GM12875 (cell line): ENCODE measurements around the gene ZFHX3.

Experiments
- H3K4me3 ChIP-seq: one replicate; pipeline ENCODE4 v1.5.1; 2011; ENCODE audit warnings: low read depth, low read length, control low read depth
- TF ChIP-seq, protein P1 (sequence below): IDR thresholded peaks from 2 replicates; pipeline ENCODE4 v1.5.1; 2011; ENCODE audit warnings: low read depth, mild to moderate bottlenecking, control low read depth, inconsistent platforms, low read length, moderate library complexity, borderline replicate concordance; ENCODE audit not compliant: insufficient read depth

The ZFHX3 gene

DNA sequence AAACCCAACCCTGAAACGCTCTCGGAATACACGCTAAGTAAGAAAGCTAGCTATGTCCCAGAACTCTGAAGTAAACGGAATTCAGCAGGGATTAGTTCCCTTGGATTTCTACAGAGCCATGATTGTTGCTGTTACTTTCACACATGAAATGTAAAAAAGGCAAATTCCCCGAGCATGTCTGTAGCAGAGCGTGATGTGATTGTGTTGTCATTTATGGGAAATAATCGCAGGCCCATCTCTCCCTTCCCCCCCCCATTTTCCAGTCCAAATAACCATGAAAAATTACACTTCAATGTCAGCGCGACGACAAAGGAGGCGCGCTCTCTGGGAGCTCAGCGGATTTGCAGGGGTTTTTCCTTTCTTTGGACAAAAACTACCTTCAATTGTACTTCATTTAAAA is 209.0 kb downstream of the ZFHX3 start:
- TF ChIP-seq, protein P1, sequence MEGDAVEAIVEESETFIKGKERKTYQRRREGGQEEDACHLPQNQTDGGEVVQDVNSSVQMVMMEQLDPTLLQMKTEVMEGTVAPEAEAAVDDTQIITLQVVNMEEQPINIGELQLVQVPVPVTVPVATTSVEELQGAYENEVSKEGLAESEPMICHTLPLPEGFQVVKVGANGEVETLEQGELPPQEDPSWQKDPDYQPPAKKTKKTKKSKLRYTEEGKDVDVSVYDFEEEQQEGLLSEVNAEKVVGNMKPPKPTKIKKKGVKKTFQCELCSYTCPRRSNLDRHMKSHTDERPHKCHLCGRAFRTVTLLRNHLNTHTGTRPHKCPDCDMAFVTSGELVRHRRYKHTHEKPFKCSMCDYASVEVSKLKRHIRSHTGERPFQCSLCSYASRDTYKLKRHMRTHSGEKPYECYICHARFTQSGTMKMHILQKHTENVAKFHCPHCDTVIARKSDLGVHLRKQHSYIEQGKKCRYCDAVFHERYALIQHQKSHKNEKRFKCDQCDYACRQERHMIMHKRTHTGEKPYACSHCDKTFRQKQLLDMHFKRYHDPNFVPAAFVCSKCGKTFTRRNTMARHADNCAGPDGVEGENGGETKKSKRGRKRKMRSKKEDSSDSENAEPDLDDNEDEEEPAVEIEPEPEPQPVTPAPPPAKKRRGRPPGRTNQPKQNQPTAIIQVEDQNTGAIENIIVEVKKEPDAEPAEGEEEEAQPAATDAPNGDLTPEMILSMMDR, result no peak

DNA sequence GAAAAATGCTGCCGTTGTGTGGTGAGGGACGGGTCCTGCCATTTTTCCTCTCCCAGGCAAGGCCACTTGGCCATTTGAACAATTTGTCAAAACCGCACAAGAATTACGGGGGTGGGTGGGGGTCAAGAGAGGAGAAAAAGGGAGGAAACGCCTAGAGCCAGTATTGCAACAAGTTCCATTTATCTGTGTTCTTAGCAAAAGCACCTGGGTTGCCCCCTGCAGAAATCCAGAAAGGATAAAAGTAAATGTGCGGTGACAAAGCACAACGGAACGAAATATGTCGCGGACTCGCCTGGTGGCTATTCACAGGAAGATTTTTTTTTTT is 209.4 kb downstream of the ZFHX3 start:
- TF ChIP-seq, protein P1, result no peak
- no peak overlapping the region for H3K4me3 ChIP-seq

More for the DNA sequence above, 209.0 kb downstream of the ZFHX3 start:
- H3K4me3 ChIP-seq, result no peak overlapping the region

DNA sequence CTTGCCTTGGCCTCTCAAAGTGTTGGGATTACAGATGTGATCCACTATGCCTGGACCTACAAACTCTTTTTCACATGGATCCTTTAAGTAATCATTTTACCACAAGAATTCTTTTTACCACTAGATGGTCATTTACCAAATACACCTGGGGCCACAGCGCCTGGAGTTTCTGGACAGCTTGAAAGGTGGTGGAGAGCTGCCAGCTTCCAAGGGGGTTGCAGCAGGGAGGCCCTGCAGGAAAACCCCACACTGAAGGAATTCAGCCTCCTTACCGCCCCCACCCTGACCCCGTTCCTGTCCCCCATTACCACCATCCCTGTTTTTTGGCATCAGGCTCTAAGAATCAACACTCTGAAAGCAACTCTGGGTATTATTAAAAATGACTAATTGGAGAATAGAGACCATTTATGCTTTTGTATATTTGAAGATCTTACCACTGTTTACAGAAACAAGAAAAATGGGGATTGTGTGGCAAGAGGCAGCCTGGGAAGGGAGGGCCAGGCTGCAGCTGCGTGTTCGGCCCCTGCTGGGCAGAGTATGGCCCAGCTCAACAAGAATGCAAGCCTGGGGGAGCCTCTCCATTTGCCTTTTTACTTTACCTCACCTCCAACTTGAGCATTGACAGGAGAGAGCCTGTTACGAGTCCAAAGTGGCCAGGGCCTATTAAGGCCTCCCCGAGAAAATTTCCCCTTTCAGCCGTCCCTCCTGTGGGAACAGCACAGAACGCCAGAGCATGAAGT is 209.9 kb downstream of the ZFHX3 start:
- TF ChIP-seq, protein P1, result no peak
- no peak overlapping the region for H3K4me3 ChIP-seq

DNA sequence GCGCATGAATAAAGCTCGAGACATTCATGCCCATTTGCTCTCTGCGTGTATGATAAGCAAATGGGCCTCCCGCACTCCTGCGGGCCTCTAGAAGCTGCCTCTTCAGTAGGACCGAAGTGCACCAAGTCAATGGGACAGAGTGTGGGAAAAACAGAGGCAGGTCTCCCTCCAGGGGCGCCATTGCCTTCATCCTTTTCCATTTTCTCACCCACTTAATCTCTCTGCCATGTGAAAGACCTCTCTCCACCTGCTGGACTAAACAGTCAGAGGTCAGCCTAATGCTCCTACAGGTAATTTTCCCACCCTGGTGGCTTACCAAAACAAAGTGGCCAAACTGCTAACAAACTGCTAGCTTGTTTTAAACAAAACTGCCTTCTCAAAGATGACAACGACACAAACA is 210.9 kb downstream of the ZFHX3 start:
- H3K4me3 ChIP-seq, result no peak overlapping the region
- TF ChIP-seq, protein P1, result no peak

DNA sequence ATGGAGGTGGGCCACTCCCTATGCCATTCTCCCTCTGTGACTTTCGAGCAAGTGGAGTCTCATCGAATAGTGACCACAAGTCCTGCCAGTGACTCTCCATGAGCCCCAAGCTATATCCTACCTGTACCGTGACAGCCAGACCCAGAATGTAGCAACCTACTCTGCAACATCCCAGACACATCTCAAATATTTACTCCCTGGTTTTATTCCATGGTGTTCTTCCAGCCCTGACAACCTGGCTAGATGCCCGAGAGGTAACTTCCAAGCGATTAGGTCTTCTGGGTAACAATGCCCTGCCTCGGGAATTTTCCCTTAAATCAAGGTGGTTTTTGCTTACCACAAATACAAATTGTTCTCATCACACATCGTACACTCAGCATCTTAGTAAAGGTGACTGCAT is 211.7 kb downstream of the ZFHX3 start:
- H3K4me3 ChIP-seq, result no peak overlapping the region
- TF ChIP-seq, protein P1, result no peak

- TF ChIP-seq, protein P1, result no peak
- no peak overlapping the region for H3K4me3 ChIP-seq
These were observed 212.8 kb downstream of the ZFHX3 start for GRCh38 chr16:72835086-72835485.

DNA sequence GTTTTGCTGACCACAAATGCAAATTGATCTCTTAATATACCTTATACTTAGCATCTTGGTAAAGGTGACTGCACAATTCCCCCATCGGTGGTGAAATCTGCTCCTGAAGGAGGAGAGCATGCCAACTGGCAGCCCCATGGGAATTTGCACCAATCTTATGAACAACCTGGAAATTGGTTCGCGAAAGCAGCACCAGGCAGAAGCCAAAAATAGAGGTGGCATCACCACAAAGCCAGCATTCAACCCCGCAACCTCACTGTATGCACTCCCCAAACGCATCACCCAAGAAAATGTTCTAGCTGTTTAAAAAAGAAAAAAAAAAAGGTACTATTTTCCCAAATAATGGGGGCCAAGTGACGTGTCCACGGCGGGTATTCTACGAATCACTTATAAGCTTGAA is 213.4 kb downstream of the ZFHX3 start:
- H3K4me3 ChIP-seq, result no peak overlapping the region
- TF ChIP-seq, protein P1, result no peak
